Measurements from ENCODE around the gene WASHC4.

WASHC4 gene

GRCh38 chr12:105077435-105077834, 30.1 kb upstream of the WASHC4 start:
- H3K4me1 ChIP-seq (ENCODE audit: control insufficient read depth, insufficient read depth, low read length) = no peaks in the 10 kb centered on the region
- DNase-seq (ENCODE audit: low read depth, low spot score) = no peak
- no peaks in the 10 kb centered on the region for H3K36me3 ChIP-seq (ENCODE audit: control insufficient read depth, insufficient read depth, low read length)
- H3K27ac ChIP-seq (ENCODE audit: low read length) = no peak overlapping the region
- H3K9me3 ChIP-seq (ENCODE audit: control insufficient read depth, insufficient read depth, low read length) = no peaks in the 10 kb centered on the region
- H3K4me3 ChIP-seq (ENCODE audit: low read length) = no peak overlapping the region
- no CpG with 5 or more reads among the region's 7 CpGs for WGBS (ENCODE audit: insufficient coverage, insufficient read length)
- no peaks in the 10 kb centered on the region for H3K27me3 ChIP-seq (ENCODE audit: control insufficient read depth, insufficient read depth, low read length)

- no peaks in the 10 kb centered on the region for H3K36me3 ChIP-seq (ENCODE audit: control insufficient read depth, insufficient read depth, low read length)
- WGBS (ENCODE audit: insufficient coverage, insufficient read length) = no CpG with 5 or more reads among the region's 11 CpGs
- H3K4me3 ChIP-seq (ENCODE audit: low read length) = no peak overlapping the region
- H3K27ac ChIP-seq (ENCODE audit: low read length) = no peak overlapping the region
- no peaks in the 10 kb centered on the region for H3K9me3 ChIP-seq (ENCODE audit: control insufficient read depth, insufficient read depth, low read length)
- peaks cover 3% of the 10 kb centered on the region; the same call in 1 of the 2 replicates for H3K4me1 ChIP-seq (ENCODE audit: control insufficient read depth, insufficient read depth, low read length)
- no peaks in the 10 kb centered on the region for H3K27me3 ChIP-seq (ENCODE audit: control insufficient read depth, insufficient read depth, low read length)
- DNase-seq (ENCODE audit: low read depth, low spot score) = no peak
These were observed 28.6 kb upstream of the WASHC4 start for GRCh38 chr12:105078712-105079570.

GRCh38 chr12:105083031-105083430, 24.5 kb upstream of the WASHC4 start:
- no CpG with 5 or more reads among the region's 5 CpGs for WGBS (ENCODE audit: insufficient coverage, insufficient read length)
- Histone ChIP-seq H3K9me3 (ENCODE audit: control insufficient read depth, insufficient read depth, low read length) (no peaks in the 10 kb centered on the region), H3K27ac (ENCODE audit: low read length) (no peak overlapping the region), H3K4me3 (ENCODE audit: low read length) (no peak overlapping the region), H3K27me3 (ENCODE audit: control insufficient read depth, insufficient read depth, low read length) (no peaks in the 10 kb centered on the region), H3K4me1 (ENCODE audit: control insufficient read depth, insufficient read depth, low read length) (peaks cover 3% of the 10 kb centered on the region; the same call in 1 of the 2 replicates), H3K36me3 (ENCODE audit: control insufficient read depth, insufficient read depth, low read length) (no peaks in the 10 kb centered on the region)
- DNase-seq (ENCODE audit: low read depth, low spot score) = no peak

- H3K36me3 ChIP-seq (ENCODE audit: control insufficient read depth, insufficient read depth, low read length) = no peaks in the 10 kb centered on the region
- peak overlapping the region; percentile 31; the same call in 1 of the 2 replicates for H3K4me3 ChIP-seq (ENCODE audit: low read length)
- H3K4me1 ChIP-seq (ENCODE audit: control insufficient read depth, insufficient read depth, low read length) = peaks cover 3% of the 10 kb centered on the region; the same call in 1 of the 2 replicates
- no peak for DNase-seq (ENCODE audit: low read depth, low spot score)
- H3K27me3 ChIP-seq (ENCODE audit: control insufficient read depth, insufficient read depth, low read length) = no peaks in the 10 kb centered on the region
- H3K27ac ChIP-seq (ENCODE audit: low read length) = no peak overlapping the region
- no peaks in the 10 kb centered on the region for H3K9me3 ChIP-seq (ENCODE audit: control insufficient read depth, insufficient read depth, low read length)
- no CpG with 5 or more reads among the region's 18 CpGs for WGBS (ENCODE audit: insufficient coverage, insufficient read length)
These were observed 23.9 kb upstream of the WASHC4 start for GRCh38 chr12:105083551-105084105.

- no peak for DNase-seq (ENCODE audit: low read depth, low spot score)
- H3K27ac ChIP-seq (ENCODE audit: low read length) = no peak within 1 kb of the TSS
- H3K27me3 ChIP-seq (ENCODE audit: control insufficient read depth, insufficient read depth, low read length) = no peaks in the 10 kb centered on the region
- WGBS (ENCODE audit: insufficient coverage, insufficient read length) = no CpG with 5 or more reads among the region's 75 CpGs
- H3K36me3 ChIP-seq (ENCODE audit: control insufficient read depth, insufficient read depth, low read length) = no peaks in the 10 kb centered on the region
- H3K9me3 ChIP-seq (ENCODE audit: control insufficient read depth, insufficient read depth, low read length) = no peaks in the 10 kb centered on the region
- H3K4me1 ChIP-seq (ENCODE audit: control insufficient read depth, insufficient read depth, low read length) = peaks cover 3% of the 10 kb centered on the region; the same call in 1 of the 2 replicates
- peak within 1 kb of the TSS; percentile 31; the same call in 1 of the 2 replicates for H3K4me3 ChIP-seq (ENCODE audit: low read length)
These were observed 23.0 kb upstream of the WASHC4 start, which contains the start of gene ALDH1L2 for GRCh38 chr12:105084251-105085250. Gene ALDH1L2, minus strand, starts transcription at chr12:105084458. Its CDS starts 22 bp downstream, at chr12:105084436.

GRCh38 chr12:105085501-105085900, 22.0 kb upstream of the WASHC4 start:
- Histone ChIP-seq H3K9me3 (ENCODE audit: control insufficient read depth, insufficient read depth, low read length) (no peaks in the 10 kb centered on the region), H3K36me3 (ENCODE audit: control insufficient read depth, insufficient read depth, low read length) (no peaks in the 10 kb centered on the region), H3K4me3 (ENCODE audit: low read length) (no peak overlapping the region), H3K4me1 (ENCODE audit: control insufficient read depth, insufficient read depth, low read length) (peaks cover 6% of the 10 kb centered on the region), H3K27ac (ENCODE audit: low read length) (no peak overlapping the region), H3K27me3 (ENCODE audit: control insufficient read depth, insufficient read depth, low read length) (no peaks in the 10 kb centered on the region)
- no CpG with 5 or more reads among the region's 6 CpGs for WGBS (ENCODE audit: insufficient coverage, insufficient read length)
- DNase-seq (ENCODE audit: low read depth, low spot score) = no peak

GRCh38 chr12:105089817-105090216, 17.7 kb upstream of the WASHC4 start:
- no CpG with 5 or more reads among the region's 3 CpGs for WGBS (ENCODE audit: insufficient coverage, insufficient read length)
- no peak for DNase-seq (ENCODE audit: low read depth, low spot score)
- Histone ChIP-seq H3K4me1 (ENCODE audit: control insufficient read depth, insufficient read depth, low read length) (peaks cover 8% of the 10 kb centered on the region), H3K36me3 (ENCODE audit: control insufficient read depth, insufficient read depth, low read length) (no peaks in the 10 kb centered on the region), H3K4me3 (ENCODE audit: low read length) (no peak overlapping the region), H3K27me3 (ENCODE audit: control insufficient read depth, insufficient read depth, low read length) (no peaks in the 10 kb centered on the region), H3K27ac (ENCODE audit: low read length) (no peak overlapping the region), H3K9me3 (ENCODE audit: control insufficient read depth, insufficient read depth, low read length) (no peaks in the 10 kb centered on the region; the same call in 1 of the 2 replicates)

GRCh38 chr12:105090361-105090760, 17.2 kb upstream of the WASHC4 start:
- Histone ChIP-seq H3K27ac (ENCODE audit: low read length) (no peak overlapping the region), H3K9me3 (ENCODE audit: control insufficient read depth, insufficient read depth, low read length) (no peaks in the 10 kb centered on the region; the same call in 1 of the 2 replicates), H3K27me3 (ENCODE audit: control insufficient read depth, insufficient read depth, low read length) (no peaks in the 10 kb centered on the region), H3K4me1 (ENCODE audit: control insufficient read depth, insufficient read depth, low read length) (peaks cover 8% of the 10 kb centered on the region), H3K36me3 (ENCODE audit: control insufficient read depth, insufficient read depth, low read length) (no peaks in the 10 kb centered on the region), H3K4me3 (ENCODE audit: low read length) (no peak overlapping the region)
- WGBS (ENCODE audit: insufficient coverage, insufficient read length) = no CpG with 5 or more reads among the region's 6 CpGs
- no peak for DNase-seq (ENCODE audit: low read depth, low spot score)

GRCh38 chr12:105091476-105092206, 15.9 kb upstream of the WASHC4 start:
- Histone ChIP-seq H3K4me3 (ENCODE audit: low read length) (no peak overlapping the region), H3K4me1 (ENCODE audit: control insufficient read depth, insufficient read depth, low read length) (peaks cover 8% of the 10 kb centered on the region), H3K27ac (ENCODE audit: low read length) (peak overlapping the region; percentile 63), H3K27me3 (ENCODE audit: control insufficient read depth, insufficient read depth, low read length) (no peaks in the 10 kb centered on the region), H3K9me3 (ENCODE audit: control insufficient read depth, insufficient read depth, low read length) (no peaks in the 10 kb centered on the region; the same call in 1 of the 2 replicates), H3K36me3 (ENCODE audit: control insufficient read depth, insufficient read depth, low read length) (no peaks in the 10 kb centered on the region)
- no CpG with 5 or more reads among the region's 4 CpGs for WGBS (ENCODE audit: insufficient coverage, insufficient read length)
- no peak for DNase-seq (ENCODE audit: low read depth, low spot score)
